Lower lobe of right lung (tissue), 2 donors: ENCODE data around the gene HSD17B2. TPM values are rescaled to one million over a fixed set of nuclear protein-coding genes. Genes with fewer than 3 reads are reported as not detected.

ENCODE experiments used
- ATAC-seq, 2 donors: fragments of 200-7000 bp; cut with Tn5 transposase; one replicate each; pipeline ENCODE4 v1.9.1; 2020 to 2022; ENCODE audit warnings: mild to moderate bottlenecking in 2 of 2, moderate library complexity in 2 of 2
- DNase-seq: peaks from one replicate; pipeline ENCODE4 v3.0.0-alpha.2; 2020
- H3K27ac ChIP-seq: fragments of 200-600 bp; one replicate; pipeline ENCODE4 v1.8.0; 2022
- H3K27me3 ChIP-seq: fragments of 200-600 bp; one replicate; pipeline ENCODE4 v1.8.0; 2022; ENCODE audit warnings: low read depth
- H3K36me3 ChIP-seq: fragments of 200-600 bp; one replicate; pipeline ENCODE4 v1.8.0; 2022; ENCODE audit warnings: mild to moderate bottlenecking
- H3K4me1 ChIP-seq: fragments of 200-600 bp; one replicate; pipeline ENCODE4 v1.8.0; 2022
- H3K4me3 ChIP-seq: fragments of 200-600 bp; one replicate; pipeline ENCODE4 v1.8.0; 2022; ENCODE audit warnings: mild to moderate bottlenecking
- H3K9me3 ChIP-seq: fragments of 200-600 bp; one replicate; pipeline ENCODE4 v1.8.0; 2022
- CTCF ChIP-seq: fragments of 200-600 bp; IDR thresholded peaks from one replicate; pipeline ENCODE4 v1.8.0; 2022; ENCODE audit warnings: antibody characterized with exemption, mild to moderate bottlenecking
- intact Hi-C: fragments of 100-400 bp; cut with DNase I; formaldehyde crosslinking; loops from one replicate; pipeline ENCODE4 v1.11.0; 2022
- total RNA-seq: library from RNA; stranded (reverse); fragmentation: NEBNext Ultra II Directional; extraction: Animal tissue kit (Norgen Biotek cat#: 25700); gene quantifications from one replicate; pipeline ENCODE4 v1.2.1, GENCODE V29; 2021
- donor health status: DM: no; HTN: yes; CAD: no; lungs with severe emphysema.

Gene HSD17B2
- total RNA-seq, 1 donor from 2014 or later: 2.9 TPM

- ATAC-seq: no peak
- no peak for DNase-seq
- no peak for TF ChIP-seq CTCF
- H3K27ac ChIP-seq: no peak overlapping the region
- H3K36me3 ChIP-seq: no peaks in the 10 kb centered on the region
- no peaks in the 10 kb centered on the region for H3K9me3 ChIP-seq
- intact Hi-C loops: no loop called here
- no peaks in the 10 kb centered on the region for H3K4me1 ChIP-seq
- no peak overlapping the region for H3K4me3 ChIP-seq
- no peaks in the 10 kb centered on the region for H3K27me3 ChIP-seq
Observed at GRCh38 chr16:82116535-82116934, 81.5 kb downstream of the HSD17B2 start.

GRCh38 chr16:82118749-82119148 lies 83.7 kb downstream of the HSD17B2 start:
- ATAC-seq: no peak
- no peak for TF ChIP-seq CTCF
- Histone ChIP-seq H3K4me1 (no peaks in the 10 kb centered on the region), H3K27ac (no peak overlapping the region), H3K4me3 (no peak overlapping the region), H3K27me3 (no peaks in the 10 kb centered on the region), H3K9me3 (no peaks in the 10 kb centered on the region), H3K36me3 (no peaks in the 10 kb centered on the region)
- DNase-seq: no peak
- intact Hi-C loops: no loop called here

DNA sequence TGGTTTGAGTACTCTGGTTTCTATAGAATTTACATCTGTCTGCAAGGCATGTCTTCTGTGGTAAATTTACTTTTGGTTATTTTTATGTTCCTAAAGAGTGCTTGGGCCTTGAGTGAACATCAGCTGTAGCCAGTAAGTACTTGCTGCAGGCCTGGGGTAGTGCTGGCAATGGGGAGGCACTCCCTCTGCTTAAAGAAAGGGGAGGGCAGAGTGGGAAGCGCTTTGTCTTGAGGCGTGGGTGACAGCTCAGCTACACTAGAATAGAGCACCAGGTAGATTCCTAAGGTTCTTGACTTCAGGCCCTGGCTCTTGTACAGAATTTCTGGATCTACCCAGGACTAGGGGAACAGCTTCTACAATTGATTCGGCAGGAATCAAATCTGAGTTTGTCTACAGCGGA lies 84.4 kb downstream of the HSD17B2 start:
- no peaks in the 10 kb centered on the region for H3K4me1 ChIP-seq
- H3K36me3 ChIP-seq: no peaks in the 10 kb centered on the region
- no peaks in the 10 kb centered on the region for H3K27me3 ChIP-seq
- DNase-seq (no peak), ATAC-seq (no peak)
- H3K4me3 ChIP-seq: no peak overlapping the region
- H3K9me3 ChIP-seq: no peaks in the 10 kb centered on the region
- TF ChIP-seq CTCF: no peak
- no peak overlapping the region for H3K27ac ChIP-seq
- intact Hi-C loops: no loop called here

DNA sequence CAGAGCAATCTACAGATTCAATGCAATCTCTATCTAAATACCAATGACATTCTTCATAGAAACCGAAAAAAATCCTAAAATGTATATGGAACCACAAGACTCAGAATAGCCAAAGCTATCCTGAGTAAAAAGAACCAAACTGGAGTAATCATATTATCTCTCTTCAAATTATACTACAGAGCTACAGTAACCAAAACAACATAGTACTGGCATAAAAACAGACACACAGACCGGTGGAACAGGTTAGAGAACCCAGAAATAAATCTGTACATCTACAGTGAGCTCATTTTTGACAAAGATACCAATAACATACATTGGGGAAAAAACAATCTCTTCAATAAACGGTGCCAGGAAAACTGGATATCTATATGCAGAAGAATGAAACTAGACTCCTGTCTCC lies 89.6 kb downstream of the HSD17B2 start:
- DNase-seq (no peak), ATAC-seq (no peak)
- no peak overlapping the region for H3K27ac ChIP-seq
- H3K27me3 ChIP-seq: no peaks in the 10 kb centered on the region
- intact Hi-C loops: no loop called here
- no peak overlapping the region for H3K4me3 ChIP-seq
- no peaks in the 10 kb centered on the region for H3K9me3 ChIP-seq
- TF ChIP-seq CTCF: no peak
- H3K4me1 ChIP-seq: no peaks in the 10 kb centered on the region
- H3K36me3 ChIP-seq: no peaks in the 10 kb centered on the region

- no peak overlapping the region for H3K4me3 ChIP-seq
- no peaks in the 10 kb centered on the region for H3K27me3 ChIP-seq
- H3K36me3 ChIP-seq: no peaks in the 10 kb centered on the region
- intact Hi-C loops: no loop called here
- H3K4me1 ChIP-seq: no peaks in the 10 kb centered on the region
- TF ChIP-seq CTCF: no peak
- ATAC-seq: no peak
- no peak for DNase-seq
- no peaks in the 10 kb centered on the region for H3K9me3 ChIP-seq
- no peak overlapping the region for H3K27ac ChIP-seq
Observed at GRCh38 chr16:82129881-82130280, 94.8 kb downstream of the HSD17B2 start.

GRCh38 chr16:82133798-82134197 lies 98.7 kb downstream of the HSD17B2 start:
- Histone ChIP-seq H3K4me1 (no peaks in the 10 kb centered on the region), H3K4me3 (no peak overlapping the region), H3K27me3 (no peaks in the 10 kb centered on the region), H3K27ac (no peak overlapping the region), H3K36me3 (no peaks in the 10 kb centered on the region), H3K9me3 (no peaks in the 10 kb centered on the region)
- no peak for TF ChIP-seq CTCF
- intact Hi-C loops: no loop called here
- no peak for ATAC-seq
- no peak for DNase-seq
